IMR-90 (cell line): Measurements from ENCODE around the gene CANT1. TPM values are rescaled to one million over a fixed set of nuclear protein-coding genes. Genes with fewer than 3 reads are reported as not detected.

Experiments
- ATAC-seq: fragments of 200-7000 bp; cut with Tn5 transposase; 2 replicates; pipeline ENCODE4 v1.9.1; 2020; ENCODE audit warnings: low read depth, mild to moderate bottlenecking, moderate library complexity
- BruUV-seq: library from RNA; stranded (reverse); fragments of 400-500 nt; replicated peaks from 2 replicates; lab custom pipeline; 2021; lab: Mats Ljungman, UMichigan
- CTCF ChIA-PET: fragments of 300-600 bp; formaldehyde crosslinking; extraction: SDS; loops from one replicate; lab custom pipeline; 2021; ENCODE audit warnings: antibody characterized with exemption; lab: Yijun Ruan, JAX
- POLR2A ChIA-PET: fragments of 300-600 bp; sonication (Branson Sonifier 250); formaldehyde crosslinking; loops from one replicate; lab custom pipeline; 2022; ENCODE audit warnings: antibody characterized with exemption; ENCODE audit not compliant: unreplicated experiment; lab: Charles Lee
- DNase-seq: peaks from one replicate; pipeline ENCODE4 v3.0.0; 2013
- H2AFZ ChIP-seq: replicated peaks from 2 replicates; pipeline ENCODE3; 2013; ENCODE audit warnings: low read length, mild to moderate bottlenecking; ENCODE audit not compliant: poor library complexity
- H2AK5ac ChIP-seq: 2 replicates; pipeline ENCODE4 v1.6.1; 2013; ENCODE audit warnings: low read depth, low read length, inconsistent platforms
- H2AK9ac ChIP-seq: replicated peaks from 2 replicates; pipeline ENCODE3; 2013; ENCODE audit warnings: mild to moderate bottlenecking, low read depth, low read length, moderate library complexity; ENCODE audit not compliant: poor library complexity
- H2BK120ac ChIP-seq: 2 replicates; pipeline ENCODE4 v1.6.1; 2013; ENCODE audit warnings: low read depth, low read length, inconsistent platforms
- H2BK15ac ChIP-seq: 3 replicates; pipeline ENCODE4 v1.6.1; 2013; ENCODE audit warnings: low read depth, low read length, inconsistent platforms
- H2BK20ac ChIP-seq: 2 replicates; pipeline ENCODE4 v1.6.1; 2013; ENCODE audit warnings: low read depth, mild to moderate bottlenecking, inconsistent platforms, low read length, moderate library complexity
- H2BK5ac ChIP-seq: 2 replicates; pipeline ENCODE4 v1.6.1; 2013; ENCODE audit warnings: mild to moderate bottlenecking, low read depth, low read length, inconsistent platforms; ENCODE audit not compliant: poor library complexity, severe bottlenecking
- H3K14ac ChIP-seq: replicated peaks from 2 replicates; pipeline ENCODE4 v1.6.1; 2013; ENCODE audit warnings: low read depth, low read length, inconsistent platforms
- H3K18ac ChIP-seq: 2 replicates; pipeline ENCODE4 v1.6.1; 2013; ENCODE audit warnings: low read depth, low read length, control low read depth
- H3K23ac ChIP-seq: 2 replicates; pipeline ENCODE4 v1.6.1; 2013; ENCODE audit warnings: low read depth, low read length, inconsistent platforms
- H3K27ac ChIP-seq: 2 replicates; pipeline ENCODE4 v1.5.1; 2013; ENCODE audit warnings: mild to moderate bottlenecking, control low read depth, low read length; ENCODE audit not compliant: insufficient read depth
- H3K27me3 ChIP-seq: 2 replicates; pipeline ENCODE4 v1.6.1; 2013; ENCODE audit warnings: low read length; ENCODE audit not compliant: control insufficient read depth, insufficient read depth
- H3K36me3 ChIP-seq: 2 replicates; pipeline ENCODE4 v1.6.1; 2013; ENCODE audit warnings: low read length, mixed read lengths; ENCODE audit not compliant: control insufficient read depth, insufficient read depth
- H3K4ac ChIP-seq: 2 replicates; pipeline ENCODE4 v1.6.1; 2013; ENCODE audit warnings: low read depth, low read length, inconsistent platforms
- H3K4me1 ChIP-seq: 2 replicates; pipeline ENCODE4 v1.6.1; 2013; ENCODE audit warnings: low read length, mixed read lengths; ENCODE audit not compliant: control insufficient read depth, insufficient read depth
- H3K4me2 ChIP-seq: 2 replicates; pipeline ENCODE4 v1.6.1; 2013; ENCODE audit warnings: low read depth, mild to moderate bottlenecking, control low read depth, low read length, moderate library complexity
- H3K4me3 ChIP-seq: 2 replicates; pipeline ENCODE4 v1.5.1; 2013; ENCODE audit warnings: low read depth, mild to moderate bottlenecking, control low read depth, low read length, moderate library complexity; ENCODE audit not compliant: insufficient read depth
- H3K56ac ChIP-seq: 2 replicates; pipeline ENCODE4 v1.6.1; 2013; ENCODE audit warnings: low read length, inconsistent platforms; ENCODE audit not compliant: insufficient read depth; ENCODE audit errors: extremely low read depth
- H3K79me1 ChIP-seq, 2 experiments: 2 replicates each; pipeline ENCODE4 v1.6.1; 2013; ENCODE audit warnings: low read length in 2 of 2, inconsistent platforms in 1 of 2, low read depth in 1 of 2
- H3K9ac ChIP-seq: 2 replicates; pipeline ENCODE4 v1.6.1; 2013; ENCODE audit warnings: low read depth, low read length, control low read depth
- H3K9me1 ChIP-seq: 2 replicates; pipeline ENCODE4 v1.6.1; 2013; ENCODE audit warnings: low read length, inconsistent platforms; ENCODE audit not compliant: insufficient read depth
- H3K9me3 ChIP-seq: 2 replicates; pipeline ENCODE4 v1.6.1; 2013; ENCODE audit warnings: low read length; ENCODE audit not compliant: control insufficient read depth, insufficient read depth
- H4K20me1 ChIP-seq: 2 replicates; pipeline ENCODE4 v1.6.1; 2013; ENCODE audit warnings: low read length, inconsistent platforms; ENCODE audit not compliant: insufficient read depth
- H4K5ac ChIP-seq: 2 replicates; pipeline ENCODE4 v1.6.1; 2013; ENCODE audit warnings: mild to moderate bottlenecking, low read depth, low read length, control low read depth
- H4K8ac ChIP-seq, 2 experiments: 2 replicates each; pipeline ENCODE4 v1.6.1; 2013; ENCODE audit warnings: low read depth in 2 of 2, low read length in 2 of 2, control low read depth in 1 of 2, inconsistent platforms in 1 of 2
- H4K91ac ChIP-seq: 2 replicates; pipeline ENCODE4 v1.6.1; 2013; ENCODE audit warnings: low read depth, low read length, inconsistent platforms; ENCODE audit not compliant: insufficient read depth
- CHD1 ChIP-seq: IDR thresholded peaks from 2 replicates; pipeline ENCODE4 v1.6.1; 2012; ENCODE audit warnings: low read depth, low read length, improper control_type of control experiment
- FOS ChIP-seq: fragments of 150-350 bp; IDR thresholded peaks from 2 replicates; pipeline ENCODE4 v1.6.1; 2016; ENCODE audit warnings: low read depth, low read length
- MAFK ChIP-seq: IDR thresholded peaks from 2 replicates; pipeline ENCODE4 v1.6.1; 2012; ENCODE audit warnings: low read depth, low read length, improper control_type of control experiment
- MAZ ChIP-seq: IDR thresholded peaks from 2 replicates; pipeline ENCODE4 v1.6.1; 2012; ENCODE audit warnings: low read depth, mild to moderate bottlenecking, low read length, improper control_type of control experiment, moderate library complexity, borderline replicate concordance
- NFE2L2 ChIP-seq: fragments of 150-350 bp; IDR thresholded peaks from 2 replicates; pipeline ENCODE4 v1.6.1; 2016; ENCODE audit warnings: low read depth, mild to moderate bottlenecking, low read length
- RFX5 ChIP-seq: IDR thresholded peaks from 2 replicates; pipeline ENCODE4 v1.8.0; 2012; ENCODE audit warnings: low read depth, mild to moderate bottlenecking, low read length, moderate library complexity
- SMC3 ChIP-seq: fragments of 150-350 bp; IDR thresholded peaks from 2 replicates; pipeline ENCODE4 v1.6.1; 2016; ENCODE audit warnings: low read depth, mild to moderate bottlenecking, antibody characterized with exemption, low read length, moderate library complexity
- WGBS, 2 experiments: methylation state at CpG; one replicate each; pipeline versions ENCODE4 v1.1.5 to v1.1.7; 2013; ENCODE audit warnings: missing lambda C conversion rate in 2 of 2; ENCODE audit not compliant: insufficient read length in 1 of 2; ENCODE audit errors: extremely low coverage in 2 of 2; 5-methylcytosine and 5-hydroxymethylcytosine counted together
- dilution Hi-C: fragments of 300-500 bp; cut with HindIII; formaldehyde crosslinking; loops from one replicate; pipeline ENCODE4 v1.14.3; 2018; ENCODE audit warnings: low sequenced_read_pairs; ENCODE audit not compliant: unreplicated experiment
- in situ Hi-C: fragments of 300-500 bp; cut with MboI; formaldehyde crosslinking; loops from 3 replicates; pipeline ENCODE4 v1.14.3; 2019; ENCODE audit warnings: low sequenced_read_pairs, inconsistent platforms, mixed read lengths
- intact Hi-C: fragments of 100-400 bp; cut with micrococcal nuclease; formaldehyde crosslinking; loops from 2 replicates; pipeline ENCODE4 v1.10.0; 2022
- polyA plus RNA-seq, 3 experiments: library from polyadenylated mRNA; depleted of rRNA; stranded (reverse); fragments of >200 nt; gene quantifications; 2 replicates each; pipeline ENCODE4 v1.2.3, GENCODE V29; 2012; ENCODE audit warnings: low replicate concordance in 1 of 3
- total RNA-seq: library from RNA; depleted of rRNA; stranded (reverse); fragments of >200 nt; gene quantifications from 2 replicates; pipeline ENCODE4 v1.2.3, GENCODE V29; 2012

The CANT1 gene
- total and polyA plus RNA-seq, 2 of the 4 experiments (the other 2 are of a cell fraction), result 51.8 to 73.4 TPM

- H2AK5ac ChIP-seq, result no peak overlapping the region
- no peak overlapping the region for H3K9ac ChIP-seq
- no peak overlapping the region for H2AK9ac ChIP-seq
- no peak overlapping the region for H4K8ac ChIP-seq
- H3K9me1 ChIP-seq, result peaks cover 10% of the 10 kb centered on the region
- WGBS, 2 experiments, result 79% methylated on average over 15 of the region's 20 CpGs; no CpG with 5 or more reads in 1 of the 2 experiments
- TF ChIP-seq FOS, result no peak
- TF ChIP-seq CHD1, result no peak
- no peak for TF ChIP-seq MAFK
- TF ChIP-seq RFX5, result no peak
- no peak for TF ChIP-seq NFE2L2
- TF ChIP-seq MAZ, result no peak
- no peak for TF ChIP-seq SMC3
- intact Hi-C loops (no loop called here), dilution Hi-C loops (no loop called here), in situ Hi-C loops (no loop called here)
- ChIA-PET CTCF (no interaction called here), POLR2A (interaction anchor here (0.6 kb wide), 1 partner anchor 1006 kb away, joined by 3 read pairs; no protein-coding TSS in a partner anchor)
- peaks cover 79% of the 10 kb centered on the region for H4K20me1 ChIP-seq
- H3K27me3 ChIP-seq, result no peaks in the 10 kb centered on the region
- H2BK120ac ChIP-seq, result no peak overlapping the region
- H4K91ac ChIP-seq, result no peak overlapping the region
- no TSS peak for BruUV-seq
- H3K4me1 ChIP-seq, result peaks cover 2% of the 10 kb centered on the region
- H3K14ac ChIP-seq, result no peak overlapping the region
- no peak overlapping the region for H3K27ac ChIP-seq
- no peak overlapping the region for H3K4me3 ChIP-seq
- no peak overlapping the region for H2AFZ ChIP-seq
- no peak overlapping the region for H3K18ac ChIP-seq
- peaks cover 25% of the 10 kb centered on the region for H3K36me3 ChIP-seq
- H4K5ac ChIP-seq, result no peak overlapping the region
- H3K4ac ChIP-seq, result no peak overlapping the region
- no peak overlapping the region for H2BK15ac ChIP-seq
- ATAC-seq (no peak), DNase-seq (no peak)
- no peak overlapping the region for H3K56ac ChIP-seq
- no peak overlapping the region for H2BK20ac ChIP-seq
- H3K4me2 ChIP-seq, result no peak overlapping the region
- H3K79me1 ChIP-seq, result peaks cover 17 to 82% of the 10 kb centered on the region in 2 experiments
- H3K23ac ChIP-seq, result no peak overlapping the region
- no peak overlapping the region for H2BK5ac ChIP-seq
- H3K9me3 ChIP-seq, result no peaks in the 10 kb centered on the region
Measured at GRCh38 chr17:79002796-79003593, 6.6 kb downstream of the CANT1 start.
